Fibroblast of skin of scalp (primary cell): ENCODE results near the gene CCDC89.
"Not testable (repeated sequence)": the region's sequence is repeated elsewhere in the genome, so short reads cannot be mapped to it uniquely, and the experiment has no call there.

ENCODE experiments used
- DNase-seq: peaks from one replicate; pipeline ENCODE4 v3.0.0-alpha.2; 2013

CCDC89 gene

DNA sequence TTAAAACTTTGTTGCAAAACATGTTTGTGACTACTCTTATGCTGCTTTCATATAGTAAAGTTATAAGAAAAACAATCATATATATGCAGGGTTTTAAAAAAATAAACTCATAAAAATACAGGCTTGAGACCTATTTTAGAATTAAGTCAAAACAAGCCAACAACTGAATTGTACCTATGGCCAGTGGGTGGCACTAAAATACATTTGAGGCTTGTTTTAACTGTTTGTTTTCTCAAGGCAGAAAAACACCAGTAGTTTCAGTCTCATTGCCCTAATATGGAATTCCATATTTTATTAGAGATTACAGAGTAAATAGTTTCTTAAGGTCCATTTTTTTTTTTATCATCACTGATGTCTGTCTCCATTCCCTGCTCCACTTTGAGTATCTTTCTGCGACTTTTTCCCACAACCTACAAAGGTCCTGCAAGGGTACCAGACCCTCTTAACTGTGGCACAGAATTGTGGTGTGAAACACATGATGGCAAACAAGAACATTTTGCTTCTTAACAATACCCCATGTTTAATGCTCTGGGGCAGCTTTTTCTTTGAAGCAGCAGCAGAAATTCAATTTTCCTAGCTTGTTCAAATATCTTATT, 8.5 kb upstream of the CCDC89 start:
- peak; percentile 74 for DNase-seq

DNA sequence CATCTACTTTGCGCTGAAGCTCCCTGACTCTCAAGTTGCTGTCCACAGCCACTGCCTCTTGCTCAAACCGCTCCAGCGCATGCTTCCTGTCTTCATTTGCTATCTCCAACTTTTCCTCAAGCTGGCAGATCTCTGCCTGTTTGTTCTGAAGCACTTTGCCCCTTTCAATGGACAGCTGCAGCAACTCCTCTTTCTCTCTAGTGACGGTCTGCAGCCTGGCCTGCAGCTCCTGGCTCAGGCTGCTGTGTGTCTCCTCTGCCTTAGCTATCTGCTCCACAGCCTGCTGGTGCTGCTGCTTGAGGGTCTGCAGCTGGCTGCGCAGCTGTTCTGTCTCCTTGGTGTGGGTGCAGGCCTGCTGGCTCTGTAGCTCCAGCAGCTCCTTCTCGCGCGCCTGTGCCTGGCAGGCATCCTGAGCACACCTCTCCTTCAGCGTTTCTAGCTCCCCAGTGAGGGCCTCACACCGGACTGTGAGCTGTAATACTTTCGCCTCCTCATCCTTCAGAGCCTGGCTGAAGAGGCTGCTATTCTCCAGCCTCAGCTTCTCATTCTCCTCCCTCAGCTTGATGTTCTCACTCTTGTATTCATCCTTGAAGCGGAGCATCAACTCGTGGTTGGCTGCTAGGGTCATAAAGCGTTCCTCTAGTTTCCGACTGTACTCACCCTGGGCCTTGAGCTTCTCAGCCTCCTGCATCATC, 723 bp downstream of the CCDC89 start:
- DNase-seq, result no peak

DNA sequence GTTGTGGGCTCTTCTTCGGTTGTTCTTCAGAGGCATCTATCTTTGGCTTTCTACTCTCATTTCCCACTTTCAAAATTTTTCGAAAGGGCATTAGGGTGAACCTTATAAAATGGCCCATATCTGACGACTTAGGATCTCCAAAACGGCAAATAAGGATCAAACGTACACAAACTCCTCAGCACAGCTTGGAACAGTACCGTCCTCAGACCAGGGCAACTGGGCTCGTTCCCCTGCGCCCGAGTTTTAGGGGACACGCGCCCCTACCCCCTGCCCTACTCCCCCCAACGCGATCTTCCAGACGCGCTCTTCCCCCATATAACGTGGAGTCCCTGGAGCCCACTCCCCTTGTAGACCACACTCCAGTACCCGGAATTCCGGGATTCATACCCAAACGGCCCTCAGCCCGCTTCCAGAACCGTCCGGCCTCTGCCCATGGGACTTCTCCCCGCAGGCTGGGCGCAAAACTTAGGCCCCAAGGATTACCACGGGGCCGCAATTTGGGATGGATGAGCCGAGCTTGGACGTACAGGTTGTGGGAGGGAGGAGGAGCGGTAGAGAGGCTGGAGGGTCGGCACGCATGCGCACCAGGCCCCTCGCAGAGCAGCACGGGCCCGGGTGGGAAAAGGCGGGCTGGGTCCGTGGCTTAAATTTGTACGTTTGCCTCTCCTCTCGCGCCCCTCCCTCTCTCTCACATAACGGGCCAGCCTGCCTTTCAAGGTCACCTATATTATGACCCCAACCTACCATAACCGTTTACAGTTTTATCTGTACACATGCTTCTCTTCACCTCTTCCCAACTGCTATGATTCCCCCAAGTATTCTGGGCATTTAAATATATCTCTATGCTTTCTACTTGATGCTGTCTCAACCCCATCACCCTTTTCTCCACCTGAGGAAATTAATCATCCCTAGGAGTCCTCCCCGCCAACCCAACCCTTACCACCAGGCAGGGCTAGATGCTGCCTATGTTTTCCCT, 3.4 kb downstream of the CCDC89 start:
- peak; percentile 64 for DNase-seq

DNA sequence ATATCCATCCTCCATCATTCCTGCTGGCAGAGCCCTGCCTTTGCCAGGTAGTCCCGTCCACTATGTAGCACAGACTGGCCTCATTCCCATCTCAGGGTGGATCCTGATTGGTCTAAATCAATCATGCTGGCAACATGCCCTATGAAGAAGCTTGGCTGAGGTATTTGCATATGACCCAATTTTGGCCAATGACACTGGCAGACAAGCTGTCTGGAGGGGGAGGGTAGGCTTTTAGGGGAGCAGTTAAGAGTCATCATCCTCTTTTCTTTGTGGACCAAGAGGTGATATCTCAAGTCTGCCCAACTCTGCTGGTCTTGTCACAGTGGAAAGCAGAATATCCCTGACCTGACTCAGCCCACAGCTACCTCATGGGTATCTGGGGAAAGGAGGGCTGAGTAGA, 5.1 kb downstream of the CCDC89 start:
- no peak for DNase-seq

DNA sequence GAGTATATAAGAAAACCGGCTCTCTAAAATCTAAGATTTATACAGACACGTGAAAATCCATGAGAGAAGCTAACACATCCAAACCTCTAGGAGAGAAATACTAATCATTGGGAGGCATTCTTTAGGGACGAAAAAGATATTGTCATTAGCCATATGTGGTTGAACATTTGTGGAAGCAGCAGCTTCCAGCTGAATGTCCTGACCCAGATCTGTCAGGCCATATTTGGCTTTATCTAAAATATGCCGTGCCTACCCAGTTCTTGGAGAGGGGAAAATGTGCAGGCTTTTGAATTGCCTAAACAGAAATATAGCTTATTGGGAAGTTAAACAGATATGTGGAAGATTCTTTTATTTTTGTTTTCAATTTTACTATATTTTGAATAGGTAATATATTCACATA, 6.4 kb downstream of the CCDC89 start:
- no peak for DNase-seq

DNA sequence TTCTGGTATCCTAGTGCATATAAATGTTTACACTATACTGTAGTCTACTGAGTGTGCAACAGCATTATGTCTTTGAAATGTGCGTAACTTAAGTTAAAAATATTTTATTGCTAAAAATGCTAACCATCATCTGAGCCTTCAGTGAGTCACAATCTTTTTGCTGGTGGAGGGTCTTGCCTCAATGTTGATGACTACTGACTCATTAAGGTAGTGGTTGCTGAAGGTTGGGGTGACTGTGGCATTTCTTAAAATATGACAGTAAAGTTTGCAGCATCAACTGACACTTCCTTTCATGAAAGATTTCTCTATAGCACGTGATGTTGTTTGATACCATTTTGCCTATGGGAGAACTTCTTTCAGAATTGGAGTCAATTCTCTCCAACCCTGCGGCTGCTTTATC, 12.6 kb downstream of the CCDC89 start:
- no peak for DNase-seq

DNA sequence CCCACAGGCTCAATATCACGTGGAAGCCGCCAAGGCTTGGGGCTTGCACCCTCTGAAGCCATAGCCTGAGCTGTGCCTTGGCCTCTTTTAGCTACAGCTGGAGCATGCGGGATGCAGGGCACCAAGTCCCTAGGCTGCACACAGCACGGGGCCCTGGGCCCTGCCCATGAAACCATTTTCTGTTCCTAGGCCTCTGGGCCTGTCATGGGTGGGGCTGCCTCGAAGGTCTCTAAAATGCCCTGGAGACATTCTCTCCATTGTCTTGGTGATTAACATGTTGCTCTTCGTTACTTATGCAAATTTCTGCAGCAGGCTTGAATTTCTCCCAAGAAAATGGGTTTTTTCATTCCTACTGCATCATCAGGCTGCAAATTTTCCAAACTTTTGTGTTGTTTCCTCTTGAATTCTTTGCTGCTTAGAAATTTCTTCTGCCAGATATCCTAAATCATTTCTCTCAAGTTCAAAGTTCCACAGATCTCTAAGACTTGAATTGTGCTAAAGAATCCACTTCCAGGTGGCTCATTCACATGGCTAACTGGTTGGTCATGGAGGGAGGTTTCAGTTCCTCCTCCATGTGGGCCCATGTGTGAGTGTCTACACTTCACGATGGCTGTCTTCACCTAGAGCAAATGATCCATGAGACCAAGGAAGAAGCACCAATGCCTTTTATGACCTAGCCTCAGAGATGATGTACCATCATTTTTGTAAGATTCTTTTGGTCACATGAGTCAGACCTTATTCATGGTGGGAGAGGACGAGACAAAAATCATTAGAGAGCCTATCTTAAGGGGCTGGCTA, 13.7 kb downstream of the CCDC89 start:
- no peak for DNase-seq

DNA sequence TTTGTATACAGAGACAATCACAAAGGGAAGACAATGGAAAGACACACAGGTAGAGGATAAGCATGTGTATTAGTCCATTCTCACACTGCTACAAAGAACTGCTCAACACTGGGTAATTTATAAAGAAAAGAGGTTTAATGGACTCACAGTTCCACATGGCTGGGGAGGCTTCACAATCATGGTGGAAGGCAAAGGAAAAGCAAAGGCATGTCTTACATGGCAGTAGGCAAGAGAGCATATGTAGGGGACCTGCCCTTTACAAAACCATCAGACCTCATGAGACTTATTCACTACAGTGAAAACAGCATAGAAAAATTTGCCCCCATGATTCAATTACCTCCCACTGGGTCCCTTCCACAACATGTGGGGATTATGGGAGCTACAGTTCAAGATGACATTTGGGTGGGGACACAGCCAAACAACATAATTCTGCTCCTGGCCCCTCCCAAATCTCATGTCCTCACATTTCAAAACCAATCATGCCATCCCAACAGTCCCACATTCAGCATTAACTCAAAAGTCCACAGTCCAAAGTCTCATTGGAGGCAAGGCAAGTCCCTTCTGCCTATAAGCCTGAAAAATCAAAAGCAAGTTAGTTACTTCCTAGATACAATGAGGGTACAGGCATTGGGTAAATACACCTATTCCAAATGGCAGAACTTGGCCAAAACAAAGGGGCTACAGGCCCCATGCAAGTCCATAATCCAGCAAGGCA, 14.9 kb downstream of the CCDC89 start:
- DNase-seq, result not testable (repeated sequence)

DNA sequence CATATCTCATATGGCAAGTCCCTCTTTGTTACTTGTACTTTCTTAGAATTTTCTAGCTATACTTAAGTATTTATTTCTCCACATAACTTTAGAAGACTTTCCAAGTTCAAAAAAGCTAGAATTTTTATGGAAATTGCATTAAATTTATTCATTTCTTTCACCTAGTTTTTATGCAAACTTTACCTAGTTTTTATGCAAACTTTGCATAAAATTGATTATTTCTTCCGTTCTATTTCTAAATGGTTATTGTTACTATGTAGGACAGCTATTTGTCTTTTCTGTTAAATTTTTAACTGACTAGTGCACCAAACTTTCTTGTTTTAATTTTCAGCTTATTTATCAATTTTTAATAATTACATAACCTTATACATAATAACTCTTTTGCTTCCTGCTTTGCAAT, 17.8 kb downstream of the CCDC89 start:
- DNase-seq, result no peak

DNA sequence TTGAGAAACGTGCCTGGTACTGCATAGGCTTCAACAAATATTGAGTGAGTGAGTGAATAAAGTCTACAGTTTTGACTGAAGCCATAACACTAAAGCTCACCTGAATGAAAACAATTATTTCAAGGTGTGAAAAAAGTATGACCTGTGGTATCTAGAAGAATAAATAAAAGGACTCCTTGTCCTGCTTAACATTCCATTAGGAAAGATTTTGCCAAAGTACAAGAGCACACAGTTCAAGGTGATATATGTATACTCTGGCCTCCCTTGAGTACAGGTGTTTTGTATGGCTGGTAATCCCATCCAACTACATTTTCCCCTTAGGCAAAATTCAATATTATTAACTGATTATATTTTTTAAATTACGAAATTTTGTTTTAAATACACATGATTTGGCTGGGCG, 19.3 kb downstream of the CCDC89 start:
- DNase-seq, result no peak

DNA sequence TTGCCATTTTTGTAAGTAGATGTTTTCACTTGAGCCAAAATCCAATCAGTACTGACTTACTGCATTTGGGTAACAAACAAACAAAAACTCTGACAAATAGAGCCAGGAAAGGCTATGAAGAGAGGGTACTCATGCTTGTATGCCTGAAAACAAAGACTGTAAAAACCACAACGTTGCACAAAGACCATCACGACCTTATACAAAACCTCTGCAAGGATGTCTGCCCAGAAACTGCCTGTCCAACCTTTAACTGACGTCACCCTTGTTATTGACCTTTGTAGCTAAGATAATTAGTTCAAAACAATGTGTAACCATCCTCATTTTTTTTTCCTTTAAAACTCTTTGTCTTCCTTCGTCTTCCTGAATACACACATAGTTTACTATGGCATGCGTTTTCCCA, 20.3 kb downstream of the CCDC89 start:
- DNase-seq, result no peak

DNA sequence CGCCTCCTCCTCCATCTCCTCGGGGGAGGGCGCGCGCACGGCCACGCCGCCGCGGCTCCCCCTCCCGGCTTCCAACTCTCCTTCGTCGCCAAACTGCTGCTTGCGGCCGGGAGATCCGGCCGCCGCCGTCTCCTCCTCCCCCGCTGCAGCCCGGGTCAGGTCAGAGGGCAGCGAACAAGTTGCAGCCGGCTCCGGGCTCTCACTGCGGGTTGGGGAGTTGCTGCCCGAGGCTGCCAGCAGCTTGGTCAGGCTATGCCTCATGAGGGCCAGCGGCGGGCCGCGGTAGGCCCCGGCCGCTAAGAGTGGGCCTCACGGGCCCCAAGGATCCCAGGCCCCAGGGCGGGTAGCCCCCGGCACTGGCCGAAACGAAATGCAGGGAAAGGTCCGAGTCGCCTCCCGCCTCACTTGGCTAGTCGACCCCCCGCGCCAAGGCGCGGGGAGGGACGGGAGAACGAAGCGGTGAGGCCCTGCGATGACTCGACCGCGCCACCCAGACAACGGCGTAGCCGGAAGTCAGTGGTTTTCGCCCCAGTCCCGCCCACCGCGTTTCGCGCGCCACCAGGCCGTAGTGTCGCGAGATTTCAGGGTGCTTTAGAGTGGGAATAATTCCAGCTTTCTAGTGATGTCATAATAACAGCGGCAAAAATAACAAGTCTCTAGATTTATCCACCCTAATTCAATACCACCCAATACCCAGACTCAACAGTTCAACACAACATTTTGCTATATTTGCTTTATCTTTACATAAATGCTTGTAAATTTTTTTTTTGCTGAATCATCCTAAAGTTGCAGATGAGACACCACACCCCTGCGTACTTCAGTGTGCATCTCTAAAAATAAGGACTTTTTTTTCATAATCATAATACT, 21.1 kb downstream of the CCDC89 start, which contains the start of gene CREBZF:
Gene CREBZF (minus strand): TSS at position 515 of the 867 bp plus-strand sequence. CDS start 254 bp downstream, at position 261.
- peak; percentile 97 for DNase-seq

DNA sequence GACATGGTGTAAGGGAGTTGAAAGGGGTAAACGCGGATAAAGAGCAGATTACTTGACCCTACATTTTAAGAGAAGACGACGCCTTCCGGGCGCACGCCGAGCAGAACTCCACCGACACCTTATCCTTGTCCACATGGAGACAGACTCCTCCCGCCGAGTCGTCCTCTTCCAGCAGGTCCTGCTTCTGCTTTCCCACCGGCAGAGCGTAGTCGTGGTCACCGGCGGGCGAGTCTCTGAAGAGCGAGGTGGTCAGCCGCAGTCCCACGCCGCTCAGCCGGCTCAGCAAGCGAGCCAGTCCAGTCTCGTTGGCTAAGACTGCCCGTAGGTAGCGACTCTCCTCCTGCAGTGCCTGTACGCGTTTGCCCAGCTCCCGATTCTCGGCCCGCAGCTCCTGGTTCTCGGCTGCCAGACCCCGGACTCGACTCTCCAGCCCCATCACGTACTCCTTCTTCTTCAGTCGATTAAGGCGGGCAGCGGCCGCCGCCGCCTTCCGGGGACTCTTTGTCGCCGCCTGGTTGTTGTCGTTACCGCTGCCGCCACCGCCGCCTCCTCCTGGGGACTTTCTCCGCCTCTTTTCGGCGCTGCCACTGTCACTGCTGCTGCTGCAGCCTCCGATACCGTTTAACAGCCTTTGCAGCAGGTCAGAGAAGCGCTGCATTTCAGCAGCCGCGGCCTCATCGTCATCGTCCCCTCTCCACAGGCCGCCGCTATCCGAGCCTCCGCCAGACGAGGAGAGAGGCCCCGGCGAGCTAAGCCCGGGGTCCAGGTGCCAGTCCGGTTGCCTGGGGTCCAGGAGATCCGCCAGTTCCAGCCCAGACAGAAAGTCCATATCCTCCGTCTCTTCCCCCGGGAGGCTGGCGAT, 22.0 kb downstream of the CCDC89 start:
- DNase-seq, result peak; percentile 72

DNA sequence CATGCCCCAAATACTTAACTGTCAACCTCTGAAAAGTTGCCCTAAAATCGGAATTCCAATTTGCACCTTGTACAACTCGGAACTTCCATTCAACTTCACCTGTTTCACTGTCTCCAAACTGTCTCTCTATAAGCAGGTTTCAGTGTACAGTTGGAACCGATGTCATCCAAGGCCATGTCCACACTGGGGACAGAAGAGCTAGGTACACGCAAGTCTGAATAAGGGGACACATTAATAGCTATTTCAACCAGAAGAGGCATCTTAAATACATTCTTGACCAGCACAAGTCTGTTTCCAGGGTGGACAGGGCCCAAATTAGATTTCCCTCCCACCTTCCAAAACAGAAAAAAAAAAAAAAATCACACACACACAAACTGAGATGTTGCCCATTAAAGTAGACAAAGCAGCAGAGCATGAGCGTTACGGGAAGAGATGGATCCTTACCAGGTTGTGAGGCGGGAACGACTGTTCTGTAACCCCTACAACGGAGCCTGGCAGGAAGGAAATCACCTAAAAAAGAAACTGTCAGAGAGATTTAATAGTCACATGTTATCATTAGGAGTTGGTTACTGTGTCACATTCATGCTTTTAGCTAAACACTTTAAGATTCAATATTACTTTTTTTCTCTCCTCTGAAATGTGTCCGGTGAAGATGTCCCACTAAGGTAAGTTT, 22.8 kb downstream of the CCDC89 start:
- no peak for DNase-seq

DNA sequence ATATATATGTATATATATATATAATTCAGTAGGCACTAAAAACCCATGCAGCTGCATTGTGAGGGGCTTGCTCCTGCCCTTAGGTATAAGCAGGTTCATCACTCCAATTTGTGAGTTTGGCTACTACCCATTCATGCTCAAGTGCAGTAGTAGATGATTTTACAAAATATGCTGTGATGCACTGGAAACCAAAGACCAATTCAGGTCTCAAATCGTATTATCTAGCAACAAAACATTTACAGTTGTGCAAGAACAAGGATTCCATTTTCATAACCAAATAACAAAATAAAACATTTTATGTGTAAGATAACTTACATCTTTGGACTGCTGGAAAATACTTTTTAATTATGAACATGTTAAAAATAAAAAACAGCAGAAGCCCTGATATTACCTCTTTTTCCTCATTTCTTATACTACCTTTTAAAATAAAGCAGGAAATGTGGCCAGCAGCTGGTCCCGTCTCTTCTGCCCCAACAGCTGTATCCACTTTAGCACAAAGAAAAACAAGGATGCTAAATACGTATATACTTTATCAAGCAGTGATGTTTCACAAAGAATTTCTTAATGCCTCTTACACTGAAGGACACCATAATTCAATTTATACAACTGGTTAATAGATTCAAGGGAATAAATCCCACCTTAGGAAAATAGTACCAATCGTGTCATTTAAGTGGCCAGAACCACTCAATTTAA, 23.9 kb downstream of the CCDC89 start:
- DNase-seq, result no peak

DNA sequence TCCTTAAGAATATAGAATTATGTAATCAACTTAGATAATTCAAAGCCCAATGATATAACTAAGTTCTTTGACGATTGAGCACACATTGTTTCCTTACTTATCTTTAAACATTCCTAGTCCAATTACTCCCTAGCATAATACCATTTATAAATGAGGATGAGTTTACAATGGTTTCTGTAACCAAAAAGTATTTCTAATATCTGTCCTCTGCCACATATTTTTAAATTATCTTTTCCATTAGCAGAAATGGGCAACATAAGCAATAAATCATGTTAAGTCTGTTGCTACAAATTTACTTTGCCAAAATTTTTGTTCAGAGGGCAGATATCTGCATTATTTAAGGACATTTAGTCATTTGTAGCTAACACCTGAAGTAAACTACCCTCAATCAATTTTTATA, 27.8 kb downstream of the CCDC89 start:
- no peak for DNase-seq

DNA sequence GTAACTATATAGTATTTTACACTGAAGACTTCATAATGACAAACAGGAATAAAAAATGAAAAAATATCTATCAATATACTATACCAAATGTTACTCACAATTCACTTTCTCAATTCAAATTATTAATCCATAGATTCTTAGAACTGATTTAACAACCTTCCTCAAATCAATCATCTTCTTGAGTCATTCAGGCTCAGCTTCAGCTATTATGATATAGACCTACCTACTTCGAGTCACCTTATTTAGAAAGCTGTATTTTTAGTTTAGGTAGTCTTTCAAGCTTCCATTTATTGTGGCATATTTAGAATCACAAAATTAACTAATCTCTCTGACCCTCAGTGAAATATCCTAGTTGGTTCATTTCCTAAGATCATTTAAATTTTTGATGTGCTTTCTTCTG, 29.2 kb downstream of the CCDC89 start:
- no peak for DNase-seq

DNA sequence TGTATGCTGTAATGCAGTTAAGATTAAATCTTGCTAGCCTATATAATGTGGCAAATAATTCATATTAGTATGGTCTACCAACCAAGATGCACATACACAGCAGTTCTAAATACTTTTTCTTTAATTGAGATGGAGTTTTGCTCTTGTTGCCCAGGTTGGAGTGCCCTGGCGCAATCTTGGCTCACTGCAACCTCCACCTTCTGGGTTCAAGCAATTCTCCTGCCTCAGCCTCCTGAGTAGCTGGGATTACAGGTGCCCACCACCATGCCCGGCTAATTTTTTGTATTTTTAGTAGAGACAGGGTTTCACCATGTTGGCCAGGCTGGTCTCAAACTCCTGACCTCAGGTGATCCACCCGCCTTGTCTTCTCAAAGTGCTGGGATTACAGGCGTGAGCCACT, 31.7 kb downstream of the CCDC89 start:
- not testable (repeated sequence) for DNase-seq
